ENCODE data around the gene BPNT1. TPM values are rescaled to one million over a fixed set of nuclear protein-coding genes. Genes with fewer than 3 reads are reported as not detected.

Gene BPNT1
- polyA plus RNA-seq, 1 donor from 2014 or later, result 47.2 TPM

GRCh38 chr1:220121791-220122530 lies 32.4 kb upstream of the BPNT1 start:
- H3K27ac ChIP-seq (ENCODE audit: low read length), result no peak overlapping the region
- H2AFZ ChIP-seq (ENCODE audit: low read depth, low read length), result no peak overlapping the region
- no peak overlapping the region for H3K4me3 ChIP-seq (ENCODE audit: low read length)
- no peaks in the 10 kb centered on the region for H3K27me3 ChIP-seq (ENCODE audit: insufficient read depth, low read depth, low read length)
- no peaks in the 10 kb centered on the region for H3K79me2 ChIP-seq (replicated peaks; ENCODE audit: insufficient read depth, low read length)
- H3F3A ChIP-seq (ENCODE audit: insufficient read depth, low read length, poor library complexity, severe bottlenecking), result no peaks in the 10 kb centered on the region
- H3K9me3 ChIP-seq (ENCODE audit: low read length), result no peaks in the 10 kb centered on the region
- H3K9ac ChIP-seq (ENCODE audit: low read length), result no peak overlapping the region
- no peaks in the 10 kb centered on the region for H3K9me2 ChIP-seq (ENCODE audit: insufficient read depth, low read length)
- no peak overlapping the region for H3K4me2 ChIP-seq (ENCODE audit: low read length)
- no peaks in the 10 kb centered on the region for H4K20me1 ChIP-seq (ENCODE audit: insufficient read depth)
- H3K36me3 ChIP-seq (ENCODE audit: insufficient read depth, low read length), result no peaks in the 10 kb centered on the region
- no peak for TF ChIP-seq REST (IDR thresholded peaks at IDR 0.05; ENCODE audit: borderline replicate concordance)

- Histone ChIP-seq H3K4me3 (ENCODE audit: low read length) (no peak overlapping the region), H3K9me3 (ENCODE audit: low read length) (no peaks in the 10 kb centered on the region), H3K4me2 (ENCODE audit: low read length) (no peak overlapping the region), H3K36me3 (ENCODE audit: insufficient read depth, low read length) (no peaks in the 10 kb centered on the region), H3K9ac (ENCODE audit: low read length) (no peak overlapping the region), H3F3A (ENCODE audit: insufficient read depth, low read length, poor library complexity, severe bottlenecking) (no peaks in the 10 kb centered on the region), H4K20me1 (ENCODE audit: insufficient read depth) (no peaks in the 10 kb centered on the region), H2AFZ (ENCODE audit: low read depth, low read length) (no peak overlapping the region), H3K27me3 (ENCODE audit: insufficient read depth, low read depth, low read length) (no peaks in the 10 kb centered on the region), H3K79me2 (replicated peaks; ENCODE audit: insufficient read depth, low read length) (no peaks in the 10 kb centered on the region), H3K27ac (ENCODE audit: low read length) (no peak overlapping the region), H3K9me2 (ENCODE audit: insufficient read depth, low read length) (no peaks in the 10 kb centered on the region)
- TF ChIP-seq POLR2AphosphoS5 (IDR thresholded peaks at IDR 0.05) (no peak), REST (IDR thresholded peaks at IDR 0.05; ENCODE audit: borderline replicate concordance) (no peak), EP300 (conservative IDR thresholded peaks at IDR 0.05; ENCODE audit: poor library complexity, severe bottlenecking) (no peak), CTCF (IDR thresholded peaks at IDR 0.05; ENCODE audit: poor library complexity, severe bottlenecking) (no peak), EZH2 (IDR thresholded peaks at IDR 0.05; ENCODE audit: borderline replicate concordance, insufficient read depth, low read length, poor library complexity, severe bottlenecking) (no peak), SMC3 (conservative IDR thresholded peaks at IDR 0.05; ENCODE audit: poor library complexity) (no peak)
Observed at GRCh38 chr1:220119043-220119512, 29.5 kb upstream of the BPNT1 start.

Measured in neural cell (in vitro differentiated cells).